Smooth muscle cell (in vitro differentiated cells): Measurements from ENCODE around the gene CALN1. TPM values are rescaled to one million over a fixed set of nuclear protein-coding genes. Genes with fewer than 3 reads are reported as not detected.

Source experiments
- DNase-seq: peaks from one replicate; lab custom pipeline; 2025; ENCODE audit not compliant: unreplicated experiment; lab: John Stamatoyannopoulos, UW
- H2AFZ ChIP-seq: fragments of 200-600 bp; sonication (generic); 2 replicates; pipeline ENCODE4 v1.6.0; 2016; ENCODE audit warnings: antibody characterized with exemption, low read depth, mild to moderate bottlenecking
- H3F3A ChIP-seq: fragments of 200-600 bp; sonication (generic); 2 replicates; pipeline ENCODE4 v1.6.0; 2017; ENCODE audit warnings: antibody characterized with exemption, low read depth
- H3K27ac ChIP-seq: fragments of 200-600 bp; sonication (generic); 2 replicates; pipeline ENCODE4 v1.5.1; 2016; ENCODE audit warnings: low read depth, mild to moderate bottlenecking
- H3K27me3 ChIP-seq: fragments of 200-600 bp; sonication (generic); 2 replicates; pipeline ENCODE4 v1.6.1; 2016; ENCODE audit warnings: low read depth, mild to moderate bottlenecking
- H3K36me3 ChIP-seq: fragments of 200-600 bp; sonication (generic); 2 replicates; pipeline ENCODE4 v1.5.1; 2016; ENCODE audit warnings: low read depth
- H3K4me1 ChIP-seq: fragments of 200-600 bp; sonication (generic); 2 replicates; pipeline ENCODE4 v1.5.1; 2016; ENCODE audit warnings: low read depth
- H3K4me2 ChIP-seq: fragments of 200-600 bp; sonication (generic); 2 replicates; pipeline ENCODE4 v1.6.0; 2016; ENCODE audit warnings: mild to moderate bottlenecking
- H3K4me3 ChIP-seq: fragments of 200-600 bp; sonication (generic); 2 replicates; pipeline ENCODE4 v1.5.1; 2016; ENCODE audit warnings: mild to moderate bottlenecking
- H3K79me2 ChIP-seq: fragments of 200-600 bp; sonication (generic); 2 replicates; pipeline ENCODE4 v1.6.0; 2016; ENCODE audit warnings: low read depth, mild to moderate bottlenecking
- H3K9ac ChIP-seq: fragments of 200-600 bp; sonication (generic); 2 replicates; pipeline ENCODE4 v1.6.0; 2016; ENCODE audit warnings: low read depth
- H3K9me3 ChIP-seq: fragments of 200-600 bp; sonication (generic); replicated peaks from 2 replicates; pipeline ENCODE4 v1.5.1; 2016; ENCODE audit warnings: low read depth
- H4K20me1 ChIP-seq: fragments of 200-600 bp; sonication (generic); 2 replicates; pipeline ENCODE4 v1.6.0; 2016; ENCODE audit warnings: low read depth
- WGBS: methylation state at CpG from one replicate; pipeline ENCODE4 v1.1.7; 2016; ENCODE audit warnings: low lambda C conversion rate; 5-methylcytosine and 5-hydroxymethylcytosine counted together
- polyA plus RNA-seq: library from polyadenylated mRNA; unstranded; fragments of >200 nt; fragmentation: Nextera tagmentation; extraction: Ambion mirVana; gene quantifications from 2 replicates; pipeline ENCODE4 v1.2.1, GENCODE V29; 2016
- total RNA-seq: library from RNA; depleted of rRNA; stranded (reverse); fragments of >200 nt; gene quantifications from 2 replicates; pipeline ENCODE4 v1.2.3, GENCODE V29; 2014
- TF ChIP-seq, protein P1 (sequence below): fragments of 200-600 bp; sonication (generic); IDR thresholded peaks from 2 replicates; pipeline ENCODE4 v1.5.1; 2017; ENCODE audit warnings: borderline replicate concordance, mild to moderate bottlenecking, antibody characterized with exemption; ENCODE audit not compliant: insufficient read depth, poor library complexity, severe bottlenecking

Gene CALN1
- total and polyA plus RNA-seq, 2 experiments from 2014 or later: not detected

DNA sequence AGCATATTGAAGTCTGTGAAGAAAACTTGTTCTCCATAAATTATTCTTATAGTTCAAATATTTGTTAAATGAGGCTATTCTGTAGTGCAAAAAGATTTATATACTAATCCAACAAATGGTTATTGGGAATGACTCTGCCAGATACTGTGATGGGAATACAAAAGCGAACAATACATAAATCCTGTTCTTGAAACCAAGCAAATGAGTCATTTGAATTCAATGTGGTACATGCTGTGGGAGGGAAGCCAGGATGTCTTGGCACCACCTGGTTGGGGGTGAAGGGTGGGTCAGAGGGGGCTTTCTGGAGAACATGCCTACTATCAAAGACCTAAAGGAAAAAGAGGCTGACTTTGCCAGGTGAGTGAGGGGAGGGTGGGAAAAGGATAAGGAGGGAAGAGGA is 594.2 kb downstream of the CALN1 start:
- TF ChIP-seq, protein P1, sequence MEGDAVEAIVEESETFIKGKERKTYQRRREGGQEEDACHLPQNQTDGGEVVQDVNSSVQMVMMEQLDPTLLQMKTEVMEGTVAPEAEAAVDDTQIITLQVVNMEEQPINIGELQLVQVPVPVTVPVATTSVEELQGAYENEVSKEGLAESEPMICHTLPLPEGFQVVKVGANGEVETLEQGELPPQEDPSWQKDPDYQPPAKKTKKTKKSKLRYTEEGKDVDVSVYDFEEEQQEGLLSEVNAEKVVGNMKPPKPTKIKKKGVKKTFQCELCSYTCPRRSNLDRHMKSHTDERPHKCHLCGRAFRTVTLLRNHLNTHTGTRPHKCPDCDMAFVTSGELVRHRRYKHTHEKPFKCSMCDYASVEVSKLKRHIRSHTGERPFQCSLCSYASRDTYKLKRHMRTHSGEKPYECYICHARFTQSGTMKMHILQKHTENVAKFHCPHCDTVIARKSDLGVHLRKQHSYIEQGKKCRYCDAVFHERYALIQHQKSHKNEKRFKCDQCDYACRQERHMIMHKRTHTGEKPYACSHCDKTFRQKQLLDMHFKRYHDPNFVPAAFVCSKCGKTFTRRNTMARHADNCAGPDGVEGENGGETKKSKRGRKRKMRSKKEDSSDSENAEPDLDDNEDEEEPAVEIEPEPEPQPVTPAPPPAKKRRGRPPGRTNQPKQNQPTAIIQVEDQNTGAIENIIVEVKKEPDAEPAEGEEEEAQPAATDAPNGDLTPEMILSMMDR: no peak
- 79% methylated on average over 1 of the region's 1 CpG for WGBS
- no peak overlapping the region for H3K27ac ChIP-seq
- no peak for DNase-seq
- H3K9me3 ChIP-seq: no peaks in the 10 kb centered on the region
- H3K9ac ChIP-seq: no peak overlapping the region
- no peaks in the 10 kb centered on the region for H3K36me3 ChIP-seq
- H3K27me3 ChIP-seq: no peaks in the 10 kb centered on the region
- H3K79me2 ChIP-seq: no peaks in the 10 kb centered on the region
- no peaks in the 10 kb centered on the region for H3F3A ChIP-seq
- no peak overlapping the region for H3K4me3 ChIP-seq
- no peaks in the 10 kb centered on the region for H4K20me1 ChIP-seq
- no peak overlapping the region for H2AFZ ChIP-seq
- no peak overlapping the region for H3K4me2 ChIP-seq
- H3K4me1 ChIP-seq: no peaks in the 10 kb centered on the region

DNA sequence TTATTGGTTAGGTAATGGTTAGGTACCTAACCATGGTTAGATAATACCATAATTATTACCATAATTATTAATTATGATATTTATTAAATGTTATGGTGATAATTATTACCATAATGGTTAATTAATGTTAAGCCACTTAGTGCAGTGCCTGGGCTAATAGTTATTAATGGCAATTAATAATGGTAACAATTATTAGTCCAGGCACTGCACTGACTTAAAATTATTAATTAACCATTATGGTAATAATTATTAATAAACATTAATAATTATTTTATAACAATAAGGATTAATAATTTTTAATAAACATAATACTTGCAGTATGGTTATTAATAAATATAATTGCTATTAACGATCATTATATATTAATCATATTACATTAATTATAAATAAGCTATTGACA is 604.0 kb downstream of the CALN1 start:
- no peak overlapping the region for H3K27ac ChIP-seq
- no peaks in the 10 kb centered on the region for H3K79me2 ChIP-seq
- no peaks in the 10 kb centered on the region for H4K20me1 ChIP-seq
- H3K4me2 ChIP-seq: no peak overlapping the region
- DNase-seq: no peak
- no peaks in the 10 kb centered on the region for H3F3A ChIP-seq
- WGBS: 53% methylated on average over 1 of the region's 1 CpG
- H3K36me3 ChIP-seq: no peaks in the 10 kb centered on the region
- H3K27me3 ChIP-seq: no peaks in the 10 kb centered on the region
- H3K9me3 ChIP-seq: no peaks in the 10 kb centered on the region
- no peaks in the 10 kb centered on the region for H3K4me1 ChIP-seq
- TF ChIP-seq, protein P1: no peak
- H3K9ac ChIP-seq: no peak overlapping the region
- no peak overlapping the region for H2AFZ ChIP-seq
- no peak overlapping the region for H3K4me3 ChIP-seq

DNA sequence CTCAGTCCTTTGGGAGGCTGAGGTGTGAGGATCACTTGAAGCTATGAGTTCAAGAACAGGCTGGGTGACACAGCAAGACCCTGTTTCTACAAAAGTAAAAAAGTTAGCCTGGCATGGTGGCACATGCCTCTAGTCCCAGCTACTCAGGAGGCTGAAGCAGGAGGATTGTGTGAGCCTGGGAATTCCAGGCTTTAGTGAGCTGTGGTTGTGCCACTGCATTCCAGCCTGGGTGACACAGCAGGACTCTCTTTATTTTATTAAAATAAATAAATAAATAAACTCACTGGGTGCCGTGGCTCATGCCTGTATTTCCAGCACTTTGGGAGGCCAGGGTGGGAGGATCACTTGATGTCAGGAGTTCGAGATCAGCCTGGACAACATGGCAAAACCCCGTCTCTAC is 607.9 kb downstream of the CALN1 start:
- no peaks in the 10 kb centered on the region for H4K20me1 ChIP-seq
- no peaks in the 10 kb centered on the region for H3K36me3 ChIP-seq
- H2AFZ ChIP-seq: no peak overlapping the region
- H3K4me3 ChIP-seq: no peak overlapping the region
- H3K27me3 ChIP-seq: peaks cover 9% of the 10 kb centered on the region
- no peak overlapping the region for H3K27ac ChIP-seq
- TF ChIP-seq, protein P1: no peak
- no peaks in the 10 kb centered on the region for H3F3A ChIP-seq
- H3K4me2 ChIP-seq: no peak overlapping the region
- no peaks in the 10 kb centered on the region for H3K4me1 ChIP-seq
- H3K9ac ChIP-seq: no peak overlapping the region
- no peak for DNase-seq
- no peaks in the 10 kb centered on the region for H3K79me2 ChIP-seq
- no peaks in the 10 kb centered on the region for H3K9me3 ChIP-seq
- 87% methylated on average over 3 of the region's 3 CpGs for WGBS

DNA sequence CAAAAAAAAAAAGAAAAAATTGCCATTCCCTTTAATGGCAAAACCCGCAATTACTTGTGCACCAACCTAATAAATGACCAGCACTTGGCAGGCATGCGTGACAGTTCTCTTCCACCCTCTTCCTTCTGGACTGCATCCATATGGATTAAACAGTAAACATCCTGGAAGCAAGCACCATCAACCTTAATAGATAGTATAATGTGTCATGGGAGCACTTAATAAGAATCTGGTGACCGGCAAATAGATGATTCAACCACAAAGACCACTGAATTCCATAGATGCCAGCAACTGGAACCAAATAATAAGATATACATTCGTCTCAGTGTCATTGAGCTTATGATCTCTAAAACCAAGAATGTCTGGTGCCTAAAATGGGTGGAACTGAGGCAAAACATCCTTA is 610.2 kb downstream of the CALN1 start:
- no peaks in the 10 kb centered on the region for H3F3A ChIP-seq
- H3K9ac ChIP-seq: no peak overlapping the region
- no peaks in the 10 kb centered on the region for H4K20me1 ChIP-seq
- no peak overlapping the region for H3K27ac ChIP-seq
- H2AFZ ChIP-seq: no peak overlapping the region
- TF ChIP-seq, protein P1: no peak
- H3K4me1 ChIP-seq: no peaks in the 10 kb centered on the region
- no peaks in the 10 kb centered on the region for H3K36me3 ChIP-seq
- H3K4me3 ChIP-seq: no peak overlapping the region
- peaks cover 17% of the 10 kb centered on the region for H3K27me3 ChIP-seq
- no peak for DNase-seq
- H3K4me2 ChIP-seq: no peak overlapping the region
- WGBS: 80% methylated on average over 4 of the region's 4 CpGs
- no peaks in the 10 kb centered on the region for H3K79me2 ChIP-seq
- no peaks in the 10 kb centered on the region for H3K9me3 ChIP-seq
